GM23338 (cell line): Measurements from ENCODE around the gene GPR35. TPM values are rescaled to one million over a fixed set of nuclear protein-coding genes. Genes with fewer than 3 reads are reported as not detected.

ENCODE experiments used
- ATAC-seq: fragments of 200-7000 bp; cut with Tn5 transposase; 3 replicates; pipeline ENCODE4 v1.9.1; 2020
- DNase-seq: peaks from one replicate; pipeline ENCODE4 v3.0.0-alpha.2; 2015; ENCODE audit warnings: low spot score
- H2AFZ ChIP-seq: fragments of 200-600 bp; sonication (generic); 2 replicates; pipeline ENCODE4 v1.8.0; 2016; ENCODE audit warnings: antibody characterized with exemption, mild to moderate bottlenecking, moderate library complexity
- H3F3A ChIP-seq: fragments of 200-600 bp; sonication (generic); replicated peaks from 2 replicates; pipeline ENCODE4 v1.8.0; 2017; ENCODE audit warnings: antibody characterized with exemption, mixed run types, low read depth
- H3K27ac ChIP-seq: fragments of 200-600 bp; sonication (generic); 2 replicates; pipeline ENCODE4 v1.6.1; 2016; ENCODE audit warnings: low read depth
- H3K27me3 ChIP-seq: fragments of 200-600 bp; sonication (generic); 2 replicates; pipeline ENCODE4 v1.8.0; 2016; ENCODE audit warnings: mild to moderate bottlenecking, mixed run types, moderate library complexity; ENCODE audit not compliant: insufficient read depth
- H3K36me3 ChIP-seq: fragments of 200-600 bp; sonication (generic); 2 replicates; pipeline ENCODE4 v1.8.0; 2016; ENCODE audit warnings: mild to moderate bottlenecking; ENCODE audit not compliant: insufficient read depth
- H3K4me1 ChIP-seq: fragments of 200-600 bp; sonication (generic); 2 replicates; pipeline ENCODE4 v1.8.0; 2016; ENCODE audit warnings: mild to moderate bottlenecking, moderate library complexity; ENCODE audit not compliant: insufficient read depth
- H3K4me2 ChIP-seq: fragments of 200-600 bp; sonication (generic); 2 replicates; pipeline ENCODE4 v1.7.1; 2017; ENCODE audit warnings: mixed run types
- H3K4me3 ChIP-seq: fragments of 200-600 bp; sonication (generic); 2 replicates; pipeline ENCODE4 v1.6.1; 2016; ENCODE audit warnings: mixed run types
- H3K79me2 ChIP-seq: fragments of 200-600 bp; sonication (generic); replicated peaks from 2 replicates; pipeline ENCODE4 v1.8.0; 2017; ENCODE audit warnings: mild to moderate bottlenecking; ENCODE audit not compliant: insufficient read depth
- H3K9me2 ChIP-seq: fragments of 200-600 bp; sonication (generic); 2 replicates; pipeline ENCODE4 v1.8.0; 2017; ENCODE audit not compliant: insufficient read depth
- H4K20me1 ChIP-seq: fragments of 200-600 bp; sonication (generic); replicated peaks from 2 replicates; pipeline ENCODE4 v1.8.0; 2017; ENCODE audit warnings: mild to moderate bottlenecking; ENCODE audit not compliant: insufficient read depth
- H3K27ac Mint-ChIP-seq: 2 replicates; pipeline ENCODE4 v1.8.0; 2020; ENCODE audit warnings: inconsistent platforms, mild to moderate bottlenecking, moderate library complexity, mixed read lengths
- H3K27me3 Mint-ChIP-seq: 3 replicates; pipeline ENCODE4 v1.8.0; 2022; ENCODE audit warnings: low read depth, mild to moderate bottlenecking, moderate library complexity, mixed read lengths, inconsistent platforms; ENCODE audit not compliant: insufficient read depth, poor library complexity
- H3K36me3 Mint-ChIP-seq: 3 replicates; pipeline ENCODE4 v1.8.0; 2021; ENCODE audit warnings: low read depth, mild to moderate bottlenecking, inconsistent platforms, moderate library complexity, mixed read lengths
- H3K4me1 Mint-ChIP-seq: 3 replicates; pipeline ENCODE4 v1.8.0; 2020; ENCODE audit warnings: mild to moderate bottlenecking, inconsistent platforms, mixed read lengths
- H3K4me3 Mint-ChIP-seq: 3 replicates; pipeline ENCODE4 v1.8.0; 2021; ENCODE audit warnings: moderate library complexity, mild to moderate bottlenecking, inconsistent platforms, mixed read lengths
- H3K9me3 Mint-ChIP-seq: 3 replicates; pipeline ENCODE4 v1.8.0; 2020; ENCODE audit warnings: moderate library complexity, mild to moderate bottlenecking, inconsistent platforms, mixed read lengths
- CREB1 ChIP-seq: fragments of 250-450 bp; sonication (Bioruptor Pico); IDR thresholded peaks from 2 replicates; pipeline ENCODE4 v1.5.0; 2020; ENCODE audit warnings: low read depth, mild to moderate bottlenecking, moderate library complexity
- EZH2 ChIP-seq: fragments of 200-600 bp; sonication (generic); IDR thresholded peaks from one replicate; pipeline ENCODE4 v1.8.0; 2017; ENCODE audit warnings: antibody characterized with exemption, mild to moderate bottlenecking, low read depth; ENCODE audit not compliant: unreplicated experiment
- JUNB ChIP-seq: IDR thresholded peaks from one replicate; pipeline ENCODE4 v1.6.1; 2016; ENCODE audit warnings: antibody characterized with exemption; ENCODE audit not compliant: unreplicated experiment
- NANOG ChIP-seq: IDR thresholded peaks from 2 replicates; pipeline ENCODE4 v1.6.1; 2016; ENCODE audit warnings: antibody characterized with exemption, borderline replicate concordance
- POLR2AphosphoS5 ChIP-seq: IDR thresholded peaks from 2 replicates; pipeline ENCODE4 v1.6.1; 2016; ENCODE audit warnings: antibody characterized with exemption, low read depth
- STAT1 ChIP-seq: IDR thresholded peaks from one replicate; pipeline ENCODE4 v1.6.1; 2016; ENCODE audit warnings: antibody characterized with exemption; ENCODE audit not compliant: unreplicated experiment
- ZNF114 ChIP-seq: fragments of 250-450 bp; sonication (Bioruptor Pico); IDR thresholded peaks from 2 replicates; pipeline ENCODE4 v1.5.0; 2020; ENCODE audit warnings: mild to moderate bottlenecking, moderate library complexity
- ZNF331 ChIP-seq: fragments of 250-450 bp; sonication (Bioruptor Pico); IDR thresholded peaks from 2 replicates; pipeline ENCODE4 v1.5.0; 2020; ENCODE audit warnings: low read depth, mild to moderate bottlenecking, moderate library complexity
- polyA plus RNA-seq: library from polyadenylated mRNA; unstranded; fragments of >200 nt; fragmentation: Nextera tagmentation; extraction: Ambion mirVana; gene quantifications from 2 replicates; pipeline ENCODE4 v1.2.1, GENCODE V29; 2016
- total RNA-seq: library from RNA; depleted of rRNA; stranded (reverse); fragments of >200 nt; shearing (Covaris generic); gene quantifications from 2 replicates; pipeline ENCODE4 v1.2.3, GENCODE V29; 2014
- TF ChIP-seq, protein P1 (sequence below), 2 experiments: fragments of 200-600 bp in 1 of 2; sonication (generic) in 1 of 2; conservative IDR thresholded peaks; 2 replicates each; pipeline versions ENCODE4 v1.5.1 to v1.6.1; 2016 to 2017; ENCODE audit warnings: antibody characterized with exemption in 2 of 2, low read depth in 2 of 2, mild to moderate bottlenecking in 2 of 2, moderate library complexity in 1 of 2
- TF ChIP-seq, protein P2 (sequence below): IDR thresholded peaks from 2 replicates; pipeline ENCODE4 v1.6.1; 2016; ENCODE audit warnings: antibody characterized with exemption
- TF ChIP-seq, protein P3 (sequence below): IDR thresholded peaks from one replicate; pipeline ENCODE4 v1.6.1; 2018; ENCODE audit warnings: antibody characterized with exemption; ENCODE audit not compliant: unreplicated experiment

The GPR35 gene
- total and polyA plus RNA-seq, 2 experiments from 2014 or later: not detected

DNA sequence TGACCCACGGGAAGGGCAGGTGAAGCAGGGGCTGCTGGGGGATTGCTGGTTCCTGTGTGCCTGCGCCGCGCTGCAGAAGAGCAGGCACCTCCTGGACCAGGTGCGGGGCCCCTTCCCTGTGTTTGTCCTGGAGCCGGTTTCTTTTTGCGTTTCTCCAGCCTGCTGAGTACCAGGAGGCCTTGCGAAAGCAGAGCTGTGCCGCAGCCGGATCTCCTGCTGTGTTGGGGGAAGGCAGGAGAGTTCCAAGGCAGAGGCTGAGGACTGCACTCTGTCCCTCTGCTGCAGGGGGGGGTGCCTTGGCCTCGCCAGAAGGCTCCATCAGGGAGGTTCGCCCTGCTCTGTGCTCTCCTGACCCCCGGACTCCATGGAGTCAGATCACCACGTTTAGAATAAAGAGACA, 35.9 kb upstream of the GPR35 start:
- Histone ChIP-seq H3K4me1 (peaks cover 20% of the 10 kb centered on the region), H3K79me2 (peaks cover 67% of the 10 kb centered on the region), H3K4me3 (no peak overlapping the region), H3K27me3 (no peaks in the 10 kb centered on the region), H3K4me2 (no peak overlapping the region), H4K20me1 (peaks cover 27% of the 10 kb centered on the region), H3K36me3 (no peaks in the 10 kb centered on the region), H3K27ac (no peak overlapping the region), H3F3A (no peaks in the 10 kb centered on the region), H2AFZ (no peak overlapping the region), H3K9me2 (no peaks in the 10 kb centered on the region)
- no peaks in the 10 kb centered on the region for H3K9me3 Mint-ChIP-seq
- TF ChIP-seq, protein P1, sequence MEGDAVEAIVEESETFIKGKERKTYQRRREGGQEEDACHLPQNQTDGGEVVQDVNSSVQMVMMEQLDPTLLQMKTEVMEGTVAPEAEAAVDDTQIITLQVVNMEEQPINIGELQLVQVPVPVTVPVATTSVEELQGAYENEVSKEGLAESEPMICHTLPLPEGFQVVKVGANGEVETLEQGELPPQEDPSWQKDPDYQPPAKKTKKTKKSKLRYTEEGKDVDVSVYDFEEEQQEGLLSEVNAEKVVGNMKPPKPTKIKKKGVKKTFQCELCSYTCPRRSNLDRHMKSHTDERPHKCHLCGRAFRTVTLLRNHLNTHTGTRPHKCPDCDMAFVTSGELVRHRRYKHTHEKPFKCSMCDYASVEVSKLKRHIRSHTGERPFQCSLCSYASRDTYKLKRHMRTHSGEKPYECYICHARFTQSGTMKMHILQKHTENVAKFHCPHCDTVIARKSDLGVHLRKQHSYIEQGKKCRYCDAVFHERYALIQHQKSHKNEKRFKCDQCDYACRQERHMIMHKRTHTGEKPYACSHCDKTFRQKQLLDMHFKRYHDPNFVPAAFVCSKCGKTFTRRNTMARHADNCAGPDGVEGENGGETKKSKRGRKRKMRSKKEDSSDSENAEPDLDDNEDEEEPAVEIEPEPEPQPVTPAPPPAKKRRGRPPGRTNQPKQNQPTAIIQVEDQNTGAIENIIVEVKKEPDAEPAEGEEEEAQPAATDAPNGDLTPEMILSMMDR (conservative IDR thresholded peaks at IDR 0.05; ENCODE audit: low read depth in 2 of 2): no peak
- TF ChIP-seq JUNB (no peak), POLR2AphosphoS5 (no peak)
- TF ChIP-seq, protein P2, sequence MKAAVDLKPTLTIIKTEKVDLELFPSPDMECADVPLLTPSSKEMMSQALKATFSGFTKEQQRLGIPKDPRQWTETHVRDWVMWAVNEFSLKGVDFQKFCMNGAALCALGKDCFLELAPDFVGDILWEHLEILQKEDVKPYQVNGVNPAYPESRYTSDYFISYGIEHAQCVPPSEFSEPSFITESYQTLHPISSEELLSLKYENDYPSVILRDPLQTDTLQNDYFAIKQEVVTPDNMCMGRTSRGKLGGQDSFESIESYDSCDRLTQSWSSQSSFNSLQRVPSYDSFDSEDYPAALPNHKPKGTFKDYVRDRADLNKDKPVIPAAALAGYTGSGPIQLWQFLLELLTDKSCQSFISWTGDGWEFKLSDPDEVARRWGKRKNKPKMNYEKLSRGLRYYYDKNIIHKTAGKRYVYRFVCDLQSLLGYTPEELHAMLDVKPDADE: no peak
- TF ChIP-seq, protein P3, sequence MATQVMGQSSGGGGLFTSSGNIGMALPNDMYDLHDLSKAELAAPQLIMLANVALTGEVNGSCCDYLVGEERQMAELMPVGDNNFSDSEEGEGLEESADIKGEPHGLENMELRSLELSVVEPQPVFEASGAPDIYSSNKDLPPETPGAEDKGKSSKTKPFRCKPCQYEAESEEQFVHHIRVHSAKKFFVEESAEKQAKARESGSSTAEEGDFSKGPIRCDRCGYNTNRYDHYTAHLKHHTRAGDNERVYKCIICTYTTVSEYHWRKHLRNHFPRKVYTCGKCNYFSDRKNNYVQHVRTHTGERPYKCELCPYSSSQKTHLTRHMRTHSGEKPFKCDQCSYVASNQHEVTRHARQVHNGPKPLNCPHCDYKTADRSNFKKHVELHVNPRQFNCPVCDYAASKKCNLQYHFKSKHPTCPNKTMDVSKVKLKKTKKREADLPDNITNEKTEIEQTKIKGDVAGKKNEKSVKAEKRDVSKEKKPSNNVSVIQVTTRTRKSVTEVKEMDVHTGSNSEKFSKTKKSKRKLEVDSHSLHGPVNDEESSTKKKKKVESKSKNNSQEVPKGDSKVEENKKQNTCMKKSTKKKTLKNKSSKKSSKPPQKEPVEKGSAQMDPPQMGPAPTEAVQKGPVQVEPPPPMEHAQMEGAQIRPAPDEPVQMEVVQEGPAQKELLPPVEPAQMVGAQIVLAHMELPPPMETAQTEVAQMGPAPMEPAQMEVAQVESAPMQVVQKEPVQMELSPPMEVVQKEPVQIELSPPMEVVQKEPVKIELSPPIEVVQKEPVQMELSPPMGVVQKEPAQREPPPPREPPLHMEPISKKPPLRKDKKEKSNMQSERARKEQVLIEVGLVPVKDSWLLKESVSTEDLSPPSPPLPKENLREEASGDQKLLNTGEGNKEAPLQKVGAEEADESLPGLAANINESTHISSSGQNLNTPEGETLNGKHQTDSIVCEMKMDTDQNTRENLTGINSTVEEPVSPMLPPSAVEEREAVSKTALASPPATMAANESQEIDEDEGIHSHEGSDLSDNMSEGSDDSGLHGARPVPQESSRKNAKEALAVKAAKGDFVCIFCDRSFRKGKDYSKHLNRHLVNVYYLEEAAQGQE: no peak
- DNase-seq (no peak), ATAC-seq (no peak)
- H3K4me3 Mint-ChIP-seq: no peak overlapping the region; the same call in 2 of the 3 replicates
- H3K27ac Mint-ChIP-seq: no peak overlapping the region
- H3K27me3 Mint-ChIP-seq: peaks cover 17% of the 10 kb centered on the region
- H3K36me3 Mint-ChIP-seq: peaks cover 4% of the 10 kb centered on the region; the same call in 2 of the 3 replicates
- H3K4me1 Mint-ChIP-seq: peaks cover 30% of the 10 kb centered on the region

DNA sequence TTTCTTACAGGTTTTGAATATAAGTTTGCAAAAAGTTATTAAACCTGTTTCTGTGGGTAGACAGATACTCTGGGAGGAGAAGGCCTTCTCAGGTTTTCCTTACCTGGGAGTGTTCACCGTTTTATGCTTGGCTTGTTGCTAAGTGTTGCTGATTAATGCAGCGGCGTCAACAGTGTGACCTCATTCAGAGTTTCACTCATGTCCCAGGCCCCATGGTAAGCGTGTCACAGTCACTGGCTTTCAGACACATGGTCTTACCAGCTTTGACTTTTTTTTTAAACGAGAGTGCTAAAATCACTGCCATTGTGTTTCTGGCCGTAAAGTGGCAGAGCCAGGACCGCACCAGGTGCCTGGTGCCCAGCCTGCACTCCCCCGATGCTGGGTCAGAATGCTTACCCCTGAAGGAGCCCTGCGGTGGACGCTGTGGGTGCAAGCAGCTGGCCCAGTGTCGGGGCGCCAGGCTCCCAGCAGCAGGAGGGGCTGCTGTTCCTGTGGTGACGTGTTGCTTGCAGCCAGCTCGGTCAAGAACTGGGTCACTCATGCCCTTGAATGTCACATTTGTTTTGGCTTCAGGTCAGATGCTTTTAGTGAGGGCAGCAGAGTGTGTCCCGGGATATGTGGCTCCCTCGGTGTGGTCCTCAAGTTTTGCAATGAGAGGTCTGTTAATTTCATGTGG, 35.3 kb upstream of the GPR35 start:
- H3K36me3 Mint-ChIP-seq: peaks cover 3% of the 10 kb centered on the region; the same call in 2 of the 3 replicates
- ATAC-seq: no peak
- no peak overlapping the region for H3K4me2 ChIP-seq
- H3K4me1 Mint-ChIP-seq: peaks cover 24% of the 10 kb centered on the region
- DNase-seq: no peak
- H3K4me3 Mint-ChIP-seq: no peak overlapping the region
- H3K9me2 ChIP-seq: no peaks in the 10 kb centered on the region
- no peaks in the 10 kb centered on the region for H3F3A ChIP-seq
- peaks cover 17% of the 10 kb centered on the region for H3K4me1 ChIP-seq
- H3K9me3 Mint-ChIP-seq: no peaks in the 10 kb centered on the region
- no peak overlapping the region for H3K4me3 ChIP-seq
- no peaks in the 10 kb centered on the region for H3K27me3 ChIP-seq
- no peak overlapping the region for H3K27ac Mint-ChIP-seq
- no peaks in the 10 kb centered on the region for H3K36me3 ChIP-seq
- no peak overlapping the region for H2AFZ ChIP-seq
- peaks cover 61% of the 10 kb centered on the region for H3K79me2 ChIP-seq
- peaks cover 23% of the 10 kb centered on the region for H4K20me1 ChIP-seq
- peaks cover 15% of the 10 kb centered on the region for H3K27me3 Mint-ChIP-seq
- no peak overlapping the region for H3K27ac ChIP-seq
- TF ChIP-seq JUNB (no peak), STAT1 (no peak), ZNF331 (CRISPR knock-in tag) (no peak), EZH2 (no peak), NANOG (no peak), POLR2AphosphoS5 (no peak), ZNF114 (no peak), CREB1 (CRISPR knock-in tag) (no peak)
- TF ChIP-seq, protein P2: no peak
- TF ChIP-seq, protein P3: no peak
